Neuronal stem cell (in vitro differentiated cells): ENCODE data around the gene NRTN.
A peak's percentile ranks its signal among the peaks of the same experiment; 100 is the strongest.

Source experiments
- DNase-seq: peaks from one replicate; pipeline ENCODE4 v3.0.0-alpha.2; 2013; ENCODE audit warnings: low spot score
- H2AFZ ChIP-seq: one replicate; pipeline ENCODE4 v1.6.1; 2013; ENCODE audit warnings: mild to moderate bottlenecking, low read length, inconsistent platforms
- H2AK5ac ChIP-seq: 2 replicates; pipeline ENCODE4 v1.6.1; 2013; ENCODE audit warnings: low read depth, mild to moderate bottlenecking, inconsistent platforms, low read length, moderate library complexity, mixed read lengths
- H2BK120ac ChIP-seq: 2 replicates; pipeline ENCODE4 v1.6.1; 2013; ENCODE audit warnings: low read depth, mild to moderate bottlenecking, inconsistent platforms, low read length, moderate library complexity, mixed read lengths
- H2BK12ac ChIP-seq: one replicate; pipeline ENCODE4 v1.6.1; 2013; ENCODE audit warnings: low read length, inconsistent platforms
- H2BK15ac ChIP-seq: 2 replicates; pipeline ENCODE4 v1.6.1; 2013; ENCODE audit warnings: mild to moderate bottlenecking, low read length, inconsistent platforms, mixed read lengths
- H2BK5ac ChIP-seq: one replicate; pipeline ENCODE4 v1.6.1; 2013; ENCODE audit warnings: inconsistent platforms, mild to moderate bottlenecking, low read length, moderate library complexity
- H3K14ac ChIP-seq: one replicate; pipeline ENCODE4 v1.6.1; 2013; ENCODE audit warnings: low read length, inconsistent platforms
- H3K18ac ChIP-seq: 2 replicates; pipeline ENCODE4 v1.6.1; 2013; ENCODE audit warnings: low read length, inconsistent platforms
- H3K23ac ChIP-seq: 2 replicates; pipeline ENCODE4 v1.6.1; 2013; ENCODE audit warnings: low read depth, mild to moderate bottlenecking, mixed read lengths, low read length, inconsistent platforms; ENCODE audit not compliant: poor library complexity
- H3K27ac ChIP-seq: replicated peaks from 3 replicates; pipeline ENCODE4 v1.5.1; 2013; ENCODE audit warnings: low read length, inconsistent platforms
- H3K27me3 ChIP-seq, 3 experiments: 2 replicates each; pipeline ENCODE4 v1.6.1; 2013; ENCODE audit warnings: low read length in 3 of 3, mild to moderate bottlenecking in 2 of 3, inconsistent platforms in 1 of 3, low read depth in 1 of 3, mixed read lengths in 1 of 3, moderate library complexity in 1 of 3; ENCODE audit not compliant: control insufficient read depth in 3 of 3, insufficient read depth in 3 of 3
- H3K36me3 ChIP-seq, 2 donors: replicated peaks in 1 of 2; 2 replicates each; pipeline ENCODE4 v1.6.1; 2013; ENCODE audit warnings: low read length in 2 of 2; ENCODE audit not compliant: control insufficient read depth in 2 of 2, insufficient read depth in 2 of 2
- H3K4ac ChIP-seq: 2 replicates; pipeline ENCODE4 v1.6.1; 2013; ENCODE audit warnings: inconsistent platforms, mild to moderate bottlenecking, low read length, moderate library complexity
- H3K4me1 ChIP-seq, 2 donors: 1 replicate in 1 of 2; 2 replicates in 1 of 2; pipeline ENCODE4 v1.6.1; 2013; ENCODE audit warnings: low read length in 2 of 2, low read depth in 1 of 2; ENCODE audit not compliant: control insufficient read depth in 2 of 2, insufficient read depth in 1 of 2
- H3K4me2 ChIP-seq: one replicate; pipeline ENCODE4 v1.6.1; 2013; ENCODE audit warnings: mild to moderate bottlenecking, low read length, inconsistent platforms; ENCODE audit not compliant: insufficient read depth, poor library complexity, severe bottlenecking
- H3K4me3 ChIP-seq, 2 donors: 2 replicates each; pipeline ENCODE4 v1.5.1; 2013; ENCODE audit warnings: low read length in 2 of 2, mild to moderate bottlenecking in 2 of 2, inconsistent platforms in 1 of 2, moderate library complexity in 1 of 2
- H3K79me1 ChIP-seq: one replicate; pipeline ENCODE4 v1.6.1; 2013; ENCODE audit warnings: low read depth, mild to moderate bottlenecking, inconsistent platforms, low read length, moderate library complexity
- H3K9ac ChIP-seq: one replicate; pipeline ENCODE4 v1.6.1; 2013; ENCODE audit warnings: mild to moderate bottlenecking, low read depth, low read length, inconsistent platforms; ENCODE audit not compliant: poor library complexity
- H3K9me3 ChIP-seq, 2 donors: replicated peaks in 1 of 2; 2 replicates each; pipeline versions ENCODE3 to v1.6.1; 2013; ENCODE audit warnings: low read length in 2 of 2, mild to moderate bottlenecking in 2 of 2, inconsistent platforms in 1 of 2, low read depth in 1 of 2, mixed read lengths in 1 of 2, moderate library complexity in 1 of 2; ENCODE audit not compliant: control insufficient read depth in 2 of 2, insufficient read depth in 1 of 2
- H4K8ac ChIP-seq: one replicate; pipeline ENCODE4 v1.6.1; 2013; ENCODE audit warnings: low read depth, mild to moderate bottlenecking, inconsistent platforms, low read length, moderate library complexity
- H4K91ac ChIP-seq: one replicate; pipeline ENCODE4 v1.6.1; 2013; ENCODE audit warnings: low read length, low read depth, mild to moderate bottlenecking, inconsistent platforms; ENCODE audit not compliant: poor library complexity
- WGBS, 2 donors: extraction: QIAGEN DNeasy Blood & Tissue Kit; methylation state at CpG; one replicate each; pipeline ENCODE4 v1.1.7; 2013; ENCODE audit warnings: missing lambda C conversion rate in 2 of 2, mixed read lengths in 1 of 2; ENCODE audit not compliant: insufficient read length in 2 of 2, insufficient replicate concordance in 1 of 2; ENCODE audit errors: extremely low coverage in 2 of 2; 5-methylcytosine and 5-hydroxymethylcytosine counted together

NRTN gene

GRCh38 chr19:5782945-5783919, 21.6 kb upstream of the NRTN start:
- Histone ChIP-seq H3K18ac (no peak overlapping the region), H3K9me3 (no peaks in the 10 kb centered on the region), H3K79me1 (peaks cover 7% of the 10 kb centered on the region), H4K91ac (no peak overlapping the region), H4K8ac (no peak overlapping the region), H3K23ac (no peak overlapping the region), H3K14ac (no peak overlapping the region), H3K4me3 (no peak overlapping the region), H3K27ac (no peak overlapping the region), H3K9ac (no peak overlapping the region), H3K4me1 (no peaks in the 10 kb centered on the region), H2AK5ac (no peak overlapping the region), H3K27me3 (no peaks in the 10 kb centered on the region), H2BK12ac (no peak overlapping the region), H3K36me3 (peaks cover 25 to 47% of the 10 kb centered on the region in 2 donors), H2AFZ (no peak overlapping the region), H3K4me2 (no peak overlapping the region), H2BK15ac (no peak overlapping the region), H2BK5ac (no peak overlapping the region), H3K4ac (no peak overlapping the region), H2BK120ac (no peak overlapping the region)
- no CpG with 5 or more reads among the region's 48 CpGs for WGBS, 2 donors
- no peak for DNase-seq

DNA sequence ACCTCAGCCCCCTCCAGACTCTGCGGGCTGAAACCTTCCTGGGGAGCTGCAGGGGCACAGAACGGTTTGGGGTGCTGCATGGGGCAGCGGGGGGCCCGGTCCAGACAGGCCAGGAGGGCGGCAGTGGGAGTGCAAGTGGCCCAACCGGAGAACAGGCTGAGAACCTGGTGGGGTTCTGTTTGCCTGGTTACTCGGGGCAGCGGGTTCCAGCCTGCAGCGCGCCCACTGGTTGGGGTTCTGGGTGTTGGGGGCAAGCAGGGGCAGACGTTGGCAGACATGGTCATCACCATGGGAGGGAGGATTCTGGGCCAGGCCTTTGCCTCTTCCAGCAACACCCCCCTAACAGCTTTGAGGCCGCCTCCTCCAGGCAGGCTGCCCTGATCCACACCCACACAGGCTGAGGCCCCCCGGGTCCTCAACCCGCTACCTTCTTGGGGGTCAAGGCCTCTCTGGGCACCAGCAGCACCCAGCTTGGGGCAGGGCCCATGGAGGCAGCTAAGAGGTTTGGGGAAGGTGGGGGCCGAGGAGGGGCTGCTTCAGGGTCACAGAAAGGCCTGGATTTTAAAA, 20.2 kb upstream of the NRTN start, which contains the start of gene PRR22:
PRR22 (minus strand) TSS at position 166 of the 567 bp plus-strand sequence; CDS start at position 80, 86 bp downstream.
- H3K36me3 ChIP-seq = peaks cover 35 to 61% of the 10 kb centered on the region in 2 donors
- no CpG with 5 or more reads among the region's 15 CpGs for WGBS, 2 donors
- no peaks in the 10 kb centered on the region for H3K9me3 ChIP-seq
- H2BK120ac ChIP-seq = no peak within 1 kb of the TSS
- no peaks in the 10 kb centered on the region for H3K27me3 ChIP-seq
- no peak within 1 kb of the TSS for H2BK15ac ChIP-seq
- H2BK12ac ChIP-seq = no peak within 1 kb of the TSS
- H3K9ac ChIP-seq = no peak within 1 kb of the TSS
- no peak within 1 kb of the TSS for H2BK5ac ChIP-seq
- no peak within 1 kb of the TSS for H4K8ac ChIP-seq
- H2AFZ ChIP-seq = no peak within 1 kb of the TSS
- no peak within 1 kb of the TSS for H3K4me3 ChIP-seq
- H3K4ac ChIP-seq = no peak within 1 kb of the TSS
- no peak within 1 kb of the TSS for H3K14ac ChIP-seq
- no peak within 1 kb of the TSS for H2AK5ac ChIP-seq
- H3K4me2 ChIP-seq = no peak within 1 kb of the TSS
- DNase-seq = no peak
- peaks cover 12% of the 10 kb centered on the region for H3K79me1 ChIP-seq
- H3K27ac ChIP-seq = no peak within 1 kb of the TSS
- H3K18ac ChIP-seq = no peak within 1 kb of the TSS
- no peaks in the 10 kb centered on the region for H3K4me1 ChIP-seq
- H4K91ac ChIP-seq = no peak within 1 kb of the TSS
- peak within 1 kb of the TSS; percentile 73 for H3K23ac ChIP-seq

DNA sequence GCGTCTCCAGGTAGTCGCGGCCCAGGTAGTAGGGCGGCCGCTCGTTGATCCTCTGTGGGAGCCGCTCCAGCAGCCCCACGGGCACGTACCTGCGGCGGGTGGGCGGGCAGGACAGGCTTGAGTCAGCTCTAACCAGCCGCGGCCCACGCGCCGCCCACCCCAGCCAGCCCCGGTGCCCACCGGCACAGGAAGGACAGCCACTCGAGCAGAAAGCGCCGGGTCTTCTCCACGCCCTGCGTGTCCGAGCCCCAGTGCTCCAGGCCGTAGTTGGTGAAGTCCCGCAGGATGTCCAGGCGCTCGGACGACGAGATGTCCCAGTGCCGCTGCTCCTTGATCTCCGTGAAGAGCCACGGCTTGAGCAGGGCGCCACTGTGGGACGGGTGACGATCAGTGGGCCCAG, 19.4 kb upstream of the NRTN start:
- Histone ChIP-seq H4K8ac (no peak overlapping the region), H3K9ac (no peak overlapping the region), H4K91ac (no peak overlapping the region), H2BK12ac (no peak overlapping the region), H3K27me3 (no peaks in the 10 kb centered on the region), H3K4me1 (peaks cover 4 to 7% of the 10 kb centered on the region in 2 donors), H2AFZ (no peak overlapping the region), H3K36me3 (peaks cover 38 to 67% of the 10 kb centered on the region in 2 donors), H3K4me3 (no peak overlapping the region), H3K9me3 (no peaks in the 10 kb centered on the region), H2BK5ac (no peak overlapping the region), H3K14ac (no peak overlapping the region), H3K18ac (no peak overlapping the region), H3K79me1 (peaks cover 16% of the 10 kb centered on the region), H3K27ac (no peak overlapping the region), H2BK120ac (no peak overlapping the region), H3K4ac (no peak overlapping the region), H2AK5ac (no peak overlapping the region), H3K4me2 (no peak overlapping the region), H2BK15ac (no peak overlapping the region), H3K23ac (peak overlapping the region; percentile 73)
- DNase-seq = no peak
- WGBS, 2 donors = no CpG with 5 or more reads among the region's 37 CpGs
